ENCODE data around the gene ARRDC3. TPM values are rescaled to one million over a fixed set of nuclear protein-coding genes. Genes with fewer than 3 reads are reported as not detected.

The ARRDC3 gene
- total and polyA plus RNA-seq, 2 of the 8 experiments (the other 6 are each of a cell fraction or from before 2014, with no cell fraction given), result 2.9 to 5.7 TPM

- H3K56ac ChIP-seq (replicated peaks; ENCODE audit: insufficient read length, low read depth, low read length), result no peak overlapping the region
- no peak overlapping the region for H2AFZ ChIP-seq (ENCODE audit: low read length)
- no peak overlapping the region for H2BK5ac ChIP-seq (ENCODE audit: low read depth, low read length)
- H2AK5ac ChIP-seq (ENCODE audit: low read depth, low read length), result no peak overlapping the region
- no peaks in the 10 kb centered on the region for H3K9me3 ChIP-seq (ENCODE audit: insufficient read depth in 2 of 2, low read depth in 1 of 2, low read length in 1 of 2)
- no peak overlapping the region for H4K5ac ChIP-seq (ENCODE audit: insufficient read length, low read depth, low read length)
- H3K9ac ChIP-seq (replicated peaks in 1 of 4; ENCODE audit: extremely low read depth in 1 of 4, low read depth in 3 of 4, low read length in 3 of 4), result no peak overlapping the region
- DNase-seq (ENCODE audit: low read depth in 1 of 2, low spot score in 2 of 2), result no peak
- H2BK15ac ChIP-seq (ENCODE audit: low read length), result no peak overlapping the region
- H3K18ac ChIP-seq (ENCODE audit: extremely low read depth, low read length), result no peak overlapping the region
- no peak overlapping the region for H2BK120ac ChIP-seq (replicated peaks; ENCODE audit: low read depth, low read length)
- H2BK20ac ChIP-seq (ENCODE audit: low read length), result no peak overlapping the region
- H4K8ac ChIP-seq (ENCODE audit: extremely low read depth, insufficient read depth, low read length), result no peak overlapping the region
- no peak overlapping the region for H4K91ac ChIP-seq (replicated peaks; ENCODE audit: insufficient read length, low read length)
- H3K4me1 ChIP-seq (replicated peaks in 1 of 4; ENCODE audit: control insufficient read depth in 3 of 4, insufficient read depth in 4 of 4, low read length in 3 of 4), result peaks cover 0 to 5% (median 3%) of the 10 kb centered on the region in 4 experiments; a peak in 2 of 7 replicates
- H3K4me2 ChIP-seq (ENCODE audit: insufficient read depth in 1 of 2, low read depth in 2 of 2, low read length in 2 of 2), result no peak overlapping the region
- H3K27me3 ChIP-seq (replicated peaks in 1 of 4; ENCODE audit: control insufficient read depth in 3 of 4, extremely low read depth in 1 of 4, insufficient read depth in 3 of 4, low read length in 3 of 4), result no peaks in the 10 kb centered on the region
- no peaks in the 10 kb centered on the region for H3K79me2 ChIP-seq (ENCODE audit: control insufficient read depth in 1 of 2, insufficient read depth in 2 of 2, low read length in 2 of 2)
- H3K79me1 ChIP-seq (ENCODE audit: low read depth, low read length), result no peaks in the 10 kb centered on the region
- CTCF ChIA-PET (ENCODE audit: partially characterized antibody), result interaction anchor here (0.6 to 7.7 kb wide), 2 partner anchors 12 to 1917 kb away, joined by 3 to 51 read pairs; no protein-coding TSS in a partner anchor
- no peaks in the 10 kb centered on the region for H4K20me1 ChIP-seq (replicated peaks in 1 of 2; ENCODE audit: control insufficient read depth in 1 of 2, insufficient read depth in 2 of 2, low read length in 2 of 2)
- no peak overlapping the region for H3K4me3 ChIP-seq (ENCODE audit: extremely low read depth in 1 of 4, insufficient read depth in 2 of 4, low read depth in 3 of 4, low read length in 4 of 4)
- no peak overlapping the region for H3K14ac ChIP-seq (ENCODE audit: insufficient read length)
- H2BK12ac ChIP-seq (ENCODE audit: low read depth, low read length), result no peak overlapping the region
- H3K27ac ChIP-seq (ENCODE audit: low read depth, low read length), result no peak overlapping the region
- no peaks in the 10 kb centered on the region for H3K36me3 ChIP-seq (ENCODE audit: control insufficient read depth in 2 of 4, insufficient read depth in 4 of 4, low read length in 3 of 4)
- POLR2A ChIA-PET (ENCODE audit: partially characterized antibody), result interaction anchor here (1.6 kb wide), 1 partner anchor 15 kb away, joined by 7 read pairs; the partner anchor contains the start of gene ARRDC3
- FAIRE-seq, result no peak
- no peak overlapping the region for H3K23ac ChIP-seq (ENCODE audit: insufficient read length)
- no peaks in the 10 kb centered on the region for H3K23me2 ChIP-seq (ENCODE audit: low read depth, low read length)
- H3K4ac ChIP-seq (replicated peaks; ENCODE audit: insufficient read length, low read depth, low read length), result no peak overlapping the region
- no peak for TF ChIP-seq ASH2L (IDR thresholded peaks at IDR 0.05; ENCODE audit: low read length)
- no peak for TF ChIP-seq SUZ12 (IDR thresholded peaks at IDR 0.05; ENCODE audit: low read length)
- no peak for TF ChIP-seq SP1 (IDR thresholded peaks at IDR 0.05; ENCODE audit: low read depth, low read length)
- TF ChIP-seq POLR2A (IDR thresholded peaks at IDR 0.05; ENCODE audit: control extremely low read depth in 1 of 2, low read depth in 2 of 2, low read length in 2 of 2), result no peak
- TF ChIP-seq MAX (IDR thresholded peaks at IDR 0.05), result no peak
- no peak for TF ChIP-seq CTBP2 (IDR thresholded peaks at IDR 0.05; ENCODE audit: borderline replicate concordance, insufficient read depth, insufficient read length, low read length)
These were observed 14.7 kb upstream of the ARRDC3 start for GRCh38 chr5:91397791-91398190.
